Measurements from ENCODE around the gene NPAS1. TPM values are rescaled to one million over a fixed set of nuclear protein-coding genes. Genes with fewer than 3 reads are reported as not detected.

NPAS1 gene
- polyA plus RNA-seq, 1 donor from 2014 or later, result not detected

- TF ChIP-seq RAD21 (conservative IDR thresholded peaks at IDR 0.05) (no peak), POLR2AphosphoS5 (IDR thresholded peaks at IDR 0.05) (no peak), REST (IDR thresholded peaks at IDR 0.05; ENCODE audit: borderline replicate concordance) (no peak), EZH2 (IDR thresholded peaks at IDR 0.05; ENCODE audit: borderline replicate concordance, insufficient read depth, low read length, poor library complexity, severe bottlenecking) (no peak), CTCF (IDR thresholded peaks at IDR 0.05; ENCODE audit: poor library complexity, severe bottlenecking) (no peak), MXI1 (conservative IDR thresholded peaks at IDR 0.05; ENCODE audit: poor library complexity, severe bottlenecking) (no peak), EP300 (conservative IDR thresholded peaks at IDR 0.05; ENCODE audit: poor library complexity, severe bottlenecking) (no peak), TAF1 (IDR thresholded peaks at IDR 0.05; ENCODE audit: low read depth) (no peak), SMC3 (conservative IDR thresholded peaks at IDR 0.05; ENCODE audit: poor library complexity) (no peak)
- Histone ChIP-seq H2AFZ (ENCODE audit: low read depth, low read length) (no peak overlapping the region), H3K27ac (ENCODE audit: low read length) (no peak overlapping the region)
Observed at GRCh38 chr19:47037766-47038165, 18.1 kb downstream of the NPAS1 start.

GRCh38 chr19:47039239-47039874 is 19.7 kb downstream of the NPAS1 start:
- TF ChIP-seq MXI1 (conservative IDR thresholded peaks at IDR 0.05; ENCODE audit: poor library complexity, severe bottlenecking) (no peak), POLR2AphosphoS5 (IDR thresholded peaks at IDR 0.05) (no peak), CTCF (IDR thresholded peaks at IDR 0.05; ENCODE audit: poor library complexity, severe bottlenecking) (no peak), SMC3 (conservative IDR thresholded peaks at IDR 0.05; ENCODE audit: poor library complexity) (no peak), REST (IDR thresholded peaks at IDR 0.05; ENCODE audit: borderline replicate concordance) (no peak), EP300 (conservative IDR thresholded peaks at IDR 0.05; ENCODE audit: poor library complexity, severe bottlenecking) (no peak), EZH2 (IDR thresholded peaks at IDR 0.05; ENCODE audit: borderline replicate concordance, insufficient read depth, low read length, poor library complexity, severe bottlenecking) (no peak), RAD21 (conservative IDR thresholded peaks at IDR 0.05) (no peak), TAF1 (IDR thresholded peaks at IDR 0.05; ENCODE audit: low read depth) (no peak)
- H3K27me3 ChIP-seq (ENCODE audit: insufficient read depth, low read depth, low read length), result no peaks in the 10 kb centered on the region
- no peak overlapping the region for H3K27ac ChIP-seq (ENCODE audit: low read length)
- H3K4me2 ChIP-seq (ENCODE audit: low read length), result no peak overlapping the region
- no peaks in the 10 kb centered on the region for H3K9me2 ChIP-seq (ENCODE audit: insufficient read depth, low read length)
- no peaks in the 10 kb centered on the region for H3K36me3 ChIP-seq (ENCODE audit: insufficient read depth, low read length)
- H3F3A ChIP-seq (ENCODE audit: insufficient read depth, low read length, poor library complexity, severe bottlenecking), result no peaks in the 10 kb centered on the region
- H3K4me3 ChIP-seq (ENCODE audit: low read length), result no peak overlapping the region
- no peaks in the 10 kb centered on the region for H4K20me1 ChIP-seq (ENCODE audit: insufficient read depth)
- no peak overlapping the region for H2AFZ ChIP-seq (ENCODE audit: low read depth, low read length)
- no peaks in the 10 kb centered on the region for H3K9me3 ChIP-seq (ENCODE audit: low read length)
- H3K79me2 ChIP-seq (replicated peaks; ENCODE audit: insufficient read depth, low read length), result no peaks in the 10 kb centered on the region
- no peak overlapping the region for H3K9ac ChIP-seq (ENCODE audit: low read length)

More at GRCh38 chr19:47037766-47038165, 18.1 kb downstream of the NPAS1 start:
- H3K9me3 ChIP-seq (ENCODE audit: low read length), result no peaks in the 10 kb centered on the region
- no peak overlapping the region for H3K4me2 ChIP-seq (ENCODE audit: low read length)
- no peak overlapping the region for H3K9ac ChIP-seq (ENCODE audit: low read length)
- H3F3A ChIP-seq (ENCODE audit: insufficient read depth, low read length, poor library complexity, severe bottlenecking), result no peaks in the 10 kb centered on the region
- no peaks in the 10 kb centered on the region for H3K36me3 ChIP-seq (ENCODE audit: insufficient read depth, low read length)
- H3K27me3 ChIP-seq (ENCODE audit: insufficient read depth, low read depth, low read length), result no peaks in the 10 kb centered on the region
- no peaks in the 10 kb centered on the region for H4K20me1 ChIP-seq (ENCODE audit: insufficient read depth)
- H3K4me3 ChIP-seq (ENCODE audit: low read length), result no peak overlapping the region
- no peaks in the 10 kb centered on the region for H3K9me2 ChIP-seq (ENCODE audit: insufficient read depth, low read length)
- no peaks in the 10 kb centered on the region for H3K79me2 ChIP-seq (replicated peaks; ENCODE audit: insufficient read depth, low read length)

All from neural cell (in vitro differentiated cells).